ENCODE data around the gene CPLANE2.
"Not testable (repeated sequence)": the region's sequence is repeated elsewhere in the genome, so short reads cannot be mapped to it uniquely, and the experiment has no call there.

Gene CPLANE2

GRCh38 chr1:16249596-16250241 is 12.7 kb upstream of the CPLANE2 start:
- DNase-seq (ENCODE audit: low spot score): no peak
- Histone ChIP-seq H3K27ac (peak overlapping the region; percentile 69 to 97), H3K4me3 (peak overlapping the region; percentile 37)
- no peak for TF ChIP-seq CTCF (IDR thresholded peaks at IDR 0.05)

DNA sequence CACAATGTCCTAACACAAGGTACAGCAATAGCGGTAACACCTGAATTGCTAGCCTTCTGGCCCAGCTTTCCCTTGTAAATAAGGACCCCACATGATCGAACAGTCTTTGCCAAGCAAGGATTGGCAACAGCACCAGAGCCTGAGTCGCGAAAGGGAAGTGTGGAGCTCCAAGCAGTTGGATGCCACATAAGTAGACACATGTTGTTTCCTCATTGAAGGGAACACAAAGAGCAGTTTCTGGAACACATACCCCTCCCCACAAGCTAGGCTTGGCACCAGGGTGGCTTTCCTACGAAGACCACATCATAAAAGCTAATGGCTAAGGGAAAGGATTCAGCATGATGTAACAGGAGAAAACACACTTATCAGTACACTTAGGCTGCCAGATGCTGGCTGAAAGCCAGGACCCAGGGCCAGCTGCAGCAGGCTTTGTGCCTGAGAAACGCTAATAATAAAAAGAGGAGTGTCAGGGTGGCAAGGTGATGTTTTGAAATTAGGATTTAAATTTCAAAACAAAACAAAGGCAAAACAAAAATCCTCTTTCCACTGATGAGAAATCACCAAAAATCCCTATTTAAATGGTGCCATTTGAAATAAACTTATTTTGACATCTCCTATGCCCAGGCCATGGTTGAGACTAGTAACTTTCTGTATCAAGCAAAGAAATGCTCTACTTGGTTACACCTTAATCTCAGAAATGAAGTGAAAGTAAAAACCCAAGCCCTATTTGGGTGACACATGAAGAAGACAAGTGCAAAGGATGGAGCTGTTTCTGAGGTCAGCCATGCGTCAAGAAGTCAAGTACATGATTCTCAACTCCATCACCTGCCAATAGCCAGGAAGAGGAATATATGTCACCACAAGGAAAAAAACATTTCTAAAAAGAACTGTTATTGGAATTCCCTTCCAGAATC is 11.9 kb upstream of the CPLANE2 start:
- peak overlapping the region; percentile 69 to 87 for H3K27ac ChIP-seq
- DNase-seq (ENCODE audit: low spot score): peak; percentile 94
- peak overlapping the region; percentile 37 for H3K4me3 ChIP-seq
- no peak for TF ChIP-seq CTCF (IDR thresholded peaks at IDR 0.05)

DNA sequence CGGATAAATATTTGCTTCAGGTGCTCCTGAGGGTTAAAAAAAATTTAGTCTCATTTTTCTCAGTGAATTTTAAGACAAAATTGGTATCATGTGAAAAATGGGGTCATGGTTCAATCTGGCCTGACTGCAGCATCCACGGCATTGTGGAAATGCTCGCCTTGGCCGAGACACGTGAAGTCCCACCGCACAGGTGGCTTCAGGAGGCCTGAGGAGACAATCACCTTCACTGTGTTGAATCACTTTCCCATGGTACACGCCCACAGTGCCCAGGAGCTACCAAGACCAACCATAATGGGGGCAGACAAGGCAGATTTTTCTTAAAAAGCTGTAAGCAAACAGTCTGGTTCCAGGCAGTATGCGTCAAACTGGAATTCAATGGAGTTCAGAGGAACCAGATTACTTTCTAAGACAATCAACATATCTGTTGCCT is 11.0 kb upstream of the CPLANE2 start:
- DNase-seq (ENCODE audit: low spot score): no peak
- TF ChIP-seq CTCF (IDR thresholded peaks at IDR 0.05): no peak
- Histone ChIP-seq H3K27ac (peak overlapping the region; percentile 69 to 87), H3K4me3 (no peak overlapping the region)

DNA sequence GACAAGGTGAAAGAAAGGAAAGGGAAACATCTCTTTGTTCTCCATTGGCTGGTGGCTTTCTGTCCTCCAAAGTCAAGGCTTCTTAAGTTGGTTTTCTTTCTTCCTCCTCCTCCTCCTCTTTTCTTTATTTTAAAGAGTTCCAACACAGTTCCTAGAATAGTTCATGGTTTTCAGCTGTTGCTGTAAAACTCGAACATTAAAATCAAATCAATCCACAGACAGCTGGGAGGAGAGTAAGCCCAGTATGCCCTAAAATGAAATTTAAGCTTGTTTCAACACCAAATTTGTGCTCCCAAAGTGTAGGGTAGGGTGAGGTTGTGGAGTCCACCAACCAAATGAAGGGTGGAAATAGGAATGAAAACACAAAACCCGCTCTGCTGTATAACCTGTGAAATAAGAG is 10.5 kb upstream of the CPLANE2 start:
- no peak overlapping the region for H3K4me3 ChIP-seq
- no peak for TF ChIP-seq CTCF (IDR thresholded peaks at IDR 0.05)
- H3K27ac ChIP-seq: peak overlapping the region; percentile 69 to 87
- no peak for DNase-seq (ENCODE audit: low spot score)

- H3K27ac ChIP-seq: peak overlapping the region; percentile 69 to 87
- no peak for TF ChIP-seq CTCF (IDR thresholded peaks at IDR 0.05)
- no peak overlapping the region for H3K4me3 ChIP-seq
- DNase-seq (ENCODE audit: low spot score): no peak
These were observed 10.0 kb upstream of the CPLANE2 start for GRCh38 chr1:16246961-16247360.

DNA sequence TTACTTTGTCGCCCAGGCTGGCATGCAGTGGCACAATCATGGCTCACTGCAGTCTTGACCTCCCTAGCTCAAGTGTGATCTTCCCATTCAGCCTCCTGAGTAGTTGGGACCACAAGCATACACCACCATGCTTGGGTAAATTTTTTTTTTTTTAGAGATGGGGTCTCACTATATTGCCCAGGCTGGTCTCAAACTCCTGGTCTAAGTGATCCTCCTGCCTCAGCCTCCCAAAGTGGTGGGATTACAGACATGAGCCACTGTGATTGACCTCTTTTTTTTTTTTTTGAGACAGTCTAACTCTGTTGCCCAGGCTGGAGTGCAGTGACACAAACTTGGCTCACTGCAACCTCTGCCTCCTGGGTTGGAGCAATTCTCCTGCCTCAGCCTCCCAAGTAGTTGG is 9.3 kb upstream of the CPLANE2 start:
- not testable (repeated sequence) for H3K4me3 ChIP-seq; H3K27ac ChIP-seq; DNase-seq (ENCODE audit: low spot score)

DNA sequence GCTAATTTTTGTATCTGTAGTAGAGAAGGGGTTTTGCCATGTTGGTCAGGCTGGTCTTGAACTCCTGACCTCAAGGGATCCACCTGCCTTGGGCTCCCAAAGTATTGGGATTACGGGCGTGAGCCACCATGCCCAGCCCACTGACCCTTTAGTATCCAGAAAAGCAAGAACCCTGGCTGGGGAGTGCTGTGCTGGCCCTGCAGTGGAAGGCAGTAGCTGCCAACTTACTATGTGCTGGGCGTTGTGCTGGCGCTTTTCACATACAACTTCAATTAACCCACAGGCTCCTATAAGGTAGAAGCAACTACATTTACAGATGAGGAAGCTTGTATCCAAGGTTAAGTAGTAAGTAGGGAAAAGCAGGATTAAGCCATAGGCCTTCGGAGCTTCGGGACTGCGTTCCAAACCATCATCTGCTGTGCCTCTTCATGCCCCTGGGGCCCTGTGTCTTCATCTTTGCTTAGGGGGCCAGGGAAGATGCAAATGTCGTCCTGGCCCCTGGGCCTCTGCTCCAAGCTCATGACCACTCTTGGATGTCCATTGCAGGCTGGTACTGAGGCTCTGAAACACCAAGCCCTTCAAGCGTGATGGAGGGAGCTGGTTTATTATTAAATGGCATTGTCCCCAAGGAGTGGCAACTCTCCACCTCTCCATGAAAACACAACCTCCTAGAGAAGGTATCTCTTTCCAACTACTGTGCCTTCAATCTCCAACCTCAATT is 8.7 kb upstream of the CPLANE2 start:
- no peak for DNase-seq (ENCODE audit: low spot score)
- peak overlapping the region in 1 of 2 donors; percentile 32 for H3K27ac ChIP-seq
- TF ChIP-seq CTCF (IDR thresholded peaks at IDR 0.05): no peak
- H3K4me3 ChIP-seq: no peak overlapping the region

Measured in coronary artery (tissue), 2 donors.